HL-60 (cell line): ENCODE measurements around the gene COL28A1.

Source experiments
- DNase-seq, 2 experiments: peaks; one replicate each; pipeline ENCODE4 v3.0.0-alpha.2; 2010 to 2020; ENCODE audit warnings: low read depth in 1 of 2, low spot score in 1 of 2
- H3K27ac ChIP-seq: fragments of 250-450 bp; sonication (Bioruptor Pico); replicated peaks from 2 replicates; pipeline ENCODE4 v1.5.1; 2020; ENCODE audit warnings: mild to moderate bottlenecking, moderate library complexity
- H3K27me3 ChIP-seq: fragments of 250-450 bp; sonication (Bioruptor Pico); 2 replicates; pipeline ENCODE4 v1.5.1; 2021; ENCODE audit warnings: mild to moderate bottlenecking, moderate library complexity; ENCODE audit not compliant: insufficient read depth, poor library complexity, severe bottlenecking
- H3K4me3 ChIP-seq: replicated peaks from 2 replicates; pipeline ENCODE4 v1.5.1; 2011; ENCODE audit warnings: mild to moderate bottlenecking, control low read depth, low read length; ENCODE audit not compliant: insufficient read depth
- CTCF ChIP-seq: IDR thresholded peaks from one replicate; pipeline ENCODE4 v1.5.1; 2011; ENCODE audit warnings: low read length, control low read depth, inconsistent platforms; ENCODE audit not compliant: insufficient read depth
- GABPA ChIP-seq: IDR thresholded peaks from 2 replicates; pipeline ENCODE4 v1.6.1; 2012; ENCODE audit warnings: low read depth
- POLR2AphosphoS5 ChIP-seq: IDR thresholded peaks from 2 replicates; pipeline ENCODE4 v1.6.1; 2012; ENCODE audit warnings: low read depth
- REST ChIP-seq: IDR thresholded peaks from 2 replicates; pipeline ENCODE4 v1.6.1; 2012; ENCODE audit warnings: low read depth; ENCODE audit not compliant: insufficient replicate concordance
- SPI1 ChIP-seq: IDR thresholded peaks from 2 replicates; pipeline ENCODE4 v1.6.1; 2012; ENCODE audit warnings: low read depth, mild to moderate bottlenecking, borderline replicate concordance

Gene COL28A1

DNA sequence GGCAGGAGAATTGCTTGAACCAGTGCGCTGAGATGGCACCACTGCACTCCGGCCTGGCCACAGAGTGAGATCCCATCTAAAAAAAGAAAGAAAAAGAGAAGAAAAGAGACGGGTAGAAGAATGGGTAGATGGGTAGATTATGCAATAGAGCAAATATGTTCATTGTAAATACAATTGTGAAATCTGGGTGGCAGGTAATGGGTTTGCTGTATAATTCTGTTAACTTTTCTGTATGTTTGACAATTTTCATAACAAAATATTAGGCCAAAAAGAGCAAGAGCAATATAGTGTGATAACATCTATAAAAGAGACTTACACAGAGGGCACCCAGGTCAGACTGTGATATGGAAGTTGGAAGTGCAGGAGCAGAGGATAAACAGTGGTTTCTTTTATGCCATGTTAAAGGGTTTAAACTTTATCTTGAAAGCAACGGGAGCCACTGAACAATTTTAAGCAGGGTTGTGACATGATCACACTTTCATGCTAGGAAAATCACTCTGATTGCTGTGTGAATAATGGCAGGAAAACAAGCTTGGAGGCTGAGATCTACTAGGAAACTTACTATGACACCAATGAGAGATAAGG lies 6.7 kb upstream of the COL28A1 start:
- no peaks in the 10 kb centered on the region for H3K27me3 ChIP-seq
- H3K27ac ChIP-seq = no peak overlapping the region
- no peak overlapping the region for H3K4me3 ChIP-seq
- no peak for DNase-seq
- TF ChIP-seq CTCF = no peak
- TF ChIP-seq POLR2AphosphoS5 = no peak
- TF ChIP-seq SPI1 = no peak
- TF ChIP-seq REST = no peak
- no peak for TF ChIP-seq GABPA

GRCh38 chr7:7539711-7540110 lies 4.0 kb upstream of the COL28A1 start:
- TF ChIP-seq GABPA (no peak), REST (no peak), SPI1 (no peak), CTCF (no peak), POLR2AphosphoS5 (no peak)
- DNase-seq = no peak
- Histone ChIP-seq H3K27me3 (no peaks in the 10 kb centered on the region), H3K4me3 (no peak overlapping the region), H3K27ac (no peak overlapping the region)

DNA sequence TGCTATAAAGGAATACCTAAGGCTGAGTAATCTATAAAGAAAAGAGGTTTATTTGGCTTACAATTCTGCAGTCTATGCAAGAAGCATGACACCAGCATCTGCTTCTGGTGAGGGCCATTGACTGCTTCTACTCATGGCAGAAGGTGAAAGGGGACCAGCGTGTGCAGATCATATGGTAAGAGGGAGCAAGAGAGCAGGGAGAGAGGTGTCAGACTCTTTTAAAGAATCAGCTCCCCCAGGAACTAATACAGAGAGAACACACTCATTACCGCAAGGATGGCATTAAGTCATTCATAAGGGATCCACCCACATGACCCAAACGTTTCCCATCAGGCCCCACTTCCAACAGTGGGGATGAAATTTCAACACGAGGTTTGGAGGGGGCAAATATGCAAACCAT lies 3.5 kb upstream of the COL28A1 start:
- no peak for DNase-seq
- TF ChIP-seq SPI1 (no peak), CTCF (no peak), POLR2AphosphoS5 (no peak), GABPA (no peak), REST (no peak)
- Histone ChIP-seq H3K27me3 (no peaks in the 10 kb centered on the region), H3K27ac (no peak overlapping the region), H3K4me3 (no peak overlapping the region)
